ENCODE results near the gene LCN2.

DNA sequence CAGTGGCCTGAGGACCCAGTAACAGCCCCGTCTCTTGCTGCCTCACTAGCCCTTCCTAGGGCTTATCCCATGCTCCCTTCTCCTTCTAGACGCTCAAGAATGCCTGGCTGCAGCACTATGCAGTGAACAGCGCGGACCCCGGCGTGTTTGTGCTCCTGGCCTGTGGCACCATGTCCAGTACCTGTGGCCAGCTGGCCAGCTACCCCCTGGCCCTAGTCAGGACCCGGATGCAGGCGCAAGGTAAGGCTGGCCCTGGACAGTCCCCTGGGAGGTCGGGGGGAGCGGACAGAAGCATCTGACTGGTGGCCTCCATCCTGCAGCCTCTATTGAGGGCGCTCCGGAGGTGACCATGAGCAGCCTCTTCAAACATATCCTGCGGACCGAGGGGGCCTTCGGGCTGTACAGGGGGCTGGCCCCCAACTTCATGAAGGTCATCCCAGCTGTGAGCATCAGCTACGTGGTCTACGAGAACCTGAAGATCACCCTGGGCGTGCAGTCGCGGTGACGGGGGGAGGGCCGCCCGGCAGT lies 42.2 kb upstream of the LCN2 start:
- TF ChIP-seq, protein P1, sequence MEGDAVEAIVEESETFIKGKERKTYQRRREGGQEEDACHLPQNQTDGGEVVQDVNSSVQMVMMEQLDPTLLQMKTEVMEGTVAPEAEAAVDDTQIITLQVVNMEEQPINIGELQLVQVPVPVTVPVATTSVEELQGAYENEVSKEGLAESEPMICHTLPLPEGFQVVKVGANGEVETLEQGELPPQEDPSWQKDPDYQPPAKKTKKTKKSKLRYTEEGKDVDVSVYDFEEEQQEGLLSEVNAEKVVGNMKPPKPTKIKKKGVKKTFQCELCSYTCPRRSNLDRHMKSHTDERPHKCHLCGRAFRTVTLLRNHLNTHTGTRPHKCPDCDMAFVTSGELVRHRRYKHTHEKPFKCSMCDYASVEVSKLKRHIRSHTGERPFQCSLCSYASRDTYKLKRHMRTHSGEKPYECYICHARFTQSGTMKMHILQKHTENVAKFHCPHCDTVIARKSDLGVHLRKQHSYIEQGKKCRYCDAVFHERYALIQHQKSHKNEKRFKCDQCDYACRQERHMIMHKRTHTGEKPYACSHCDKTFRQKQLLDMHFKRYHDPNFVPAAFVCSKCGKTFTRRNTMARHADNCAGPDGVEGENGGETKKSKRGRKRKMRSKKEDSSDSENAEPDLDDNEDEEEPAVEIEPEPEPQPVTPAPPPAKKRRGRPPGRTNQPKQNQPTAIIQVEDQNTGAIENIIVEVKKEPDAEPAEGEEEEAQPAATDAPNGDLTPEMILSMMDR (conservative IDR thresholded peaks at IDR 0.05; ENCODE audit: low read length) = no peak
- TF ChIP-seq EZH2phosphoT487 (IDR thresholded peaks at IDR 0.05; ENCODE audit: borderline replicate concordance) = no peak

Measured in Loucy (cell line).